AG04450 (cell line): ENCODE results near the gene COL21A1. TPM values are rescaled to one million over a fixed set of nuclear protein-coding genes. Genes with fewer than 3 reads are reported as not detected.

Experiments used
- CTCF ChIA-PET: fragments of 300-600, 350-600 bp; formaldehyde crosslinking; extraction: SDS; loops from one replicate; lab custom pipeline; 2022; ENCODE audit warnings: antibody characterized with exemption, inconsistent platforms; lab: Charles Lee
- POLR2A ChIA-PET: fragments of 350-600 bp; formaldehyde crosslinking; extraction: SDS; loops from one replicate; lab custom pipeline; 2021; ENCODE audit warnings: antibody characterized with exemption, inconsistent platforms; lab: Yijun Ruan, JAX
- DNase-seq: peaks from one replicate; pipeline ENCODE4 v3.0.0-alpha.2; 2011; ENCODE audit warnings: low read depth, low spot score
- H3K27ac ChIP-seq: one replicate; pipeline ENCODE4 v1.5.1; 2012; ENCODE audit warnings: low read depth, low read length, control low read depth
- H3K27me3 ChIP-seq: one replicate; pipeline ENCODE4 v1.6.0; 2012; ENCODE audit warnings: low read length; ENCODE audit not compliant: control insufficient read depth, insufficient read depth
- H3K4me3 ChIP-seq: 2 replicates; pipeline ENCODE4 v1.5.1; 2011; ENCODE audit warnings: mild to moderate bottlenecking, low read depth, low read length, control low read depth
- H3K9me3 ChIP-seq: 2 replicates; pipeline ENCODE4 v1.5.1; 2012; ENCODE audit warnings: low read length; ENCODE audit not compliant: control insufficient read depth, insufficient read depth
- polyA plus RNA-seq: library from polyadenylated mRNA; depleted of rRNA; stranded (reverse); fragments of >200 nt; gene quantifications from 2 replicates; pipeline ENCODE4 v1.2.3, GENCODE V29; 2011
- TF ChIP-seq, protein P1 (sequence below): IDR thresholded peaks from 2 replicates; pipeline ENCODE4 v1.5.1; 2011; ENCODE audit warnings: low read depth, low read length, control low read depth, inconsistent platforms

COL21A1 gene
- polyA plus RNA-seq, 1 experiment: 0.40 TPM

DNA sequence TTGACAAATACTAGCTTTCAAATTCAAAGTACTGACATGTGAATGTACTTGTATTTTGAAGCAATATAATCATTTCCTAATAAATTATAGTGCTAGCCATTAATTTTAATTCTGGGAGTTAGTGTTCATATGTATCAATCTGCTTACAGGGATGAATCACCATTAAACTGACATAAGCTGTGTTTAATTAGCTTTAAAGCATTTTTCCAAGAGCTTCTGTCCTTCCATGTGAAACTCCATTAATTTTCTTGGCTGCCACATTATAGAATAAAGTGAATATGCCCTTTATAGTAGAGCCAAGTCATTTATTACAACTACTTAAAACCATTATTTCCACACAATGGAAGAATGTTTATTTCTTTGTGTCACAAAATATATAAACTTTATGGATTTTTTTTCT lies 150.8 kb downstream of the COL21A1 start:
- DNase-seq: no peak
- CTCF ChIA-PET: no interaction called here

DNA sequence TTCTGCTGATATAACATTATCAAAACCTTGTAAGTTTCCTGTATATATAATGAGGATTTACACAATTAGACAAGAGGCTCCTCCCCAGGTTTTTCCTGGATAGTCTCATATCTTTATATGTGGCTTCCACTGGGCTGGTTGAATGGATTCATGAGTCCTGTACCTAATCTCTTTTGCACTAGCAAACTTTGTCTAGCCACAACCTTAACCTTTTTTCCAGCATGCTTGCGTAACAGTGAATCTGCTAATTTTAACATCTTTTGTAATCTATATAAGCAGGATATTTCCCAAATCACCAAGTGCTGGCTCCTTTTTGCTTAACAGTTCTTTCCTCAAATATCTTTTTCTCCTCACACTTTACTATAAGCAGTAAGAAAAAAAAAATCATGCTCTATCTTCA lies 153.6 kb downstream of the COL21A1 start:
- ChIA-PET POLR2A (no interaction called here), CTCF (no interaction called here)
- TF ChIP-seq, protein P1, sequence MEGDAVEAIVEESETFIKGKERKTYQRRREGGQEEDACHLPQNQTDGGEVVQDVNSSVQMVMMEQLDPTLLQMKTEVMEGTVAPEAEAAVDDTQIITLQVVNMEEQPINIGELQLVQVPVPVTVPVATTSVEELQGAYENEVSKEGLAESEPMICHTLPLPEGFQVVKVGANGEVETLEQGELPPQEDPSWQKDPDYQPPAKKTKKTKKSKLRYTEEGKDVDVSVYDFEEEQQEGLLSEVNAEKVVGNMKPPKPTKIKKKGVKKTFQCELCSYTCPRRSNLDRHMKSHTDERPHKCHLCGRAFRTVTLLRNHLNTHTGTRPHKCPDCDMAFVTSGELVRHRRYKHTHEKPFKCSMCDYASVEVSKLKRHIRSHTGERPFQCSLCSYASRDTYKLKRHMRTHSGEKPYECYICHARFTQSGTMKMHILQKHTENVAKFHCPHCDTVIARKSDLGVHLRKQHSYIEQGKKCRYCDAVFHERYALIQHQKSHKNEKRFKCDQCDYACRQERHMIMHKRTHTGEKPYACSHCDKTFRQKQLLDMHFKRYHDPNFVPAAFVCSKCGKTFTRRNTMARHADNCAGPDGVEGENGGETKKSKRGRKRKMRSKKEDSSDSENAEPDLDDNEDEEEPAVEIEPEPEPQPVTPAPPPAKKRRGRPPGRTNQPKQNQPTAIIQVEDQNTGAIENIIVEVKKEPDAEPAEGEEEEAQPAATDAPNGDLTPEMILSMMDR: no peak
- Histone ChIP-seq H3K4me3 (no peak overlapping the region), H3K27me3 (no peaks in the 10 kb centered on the region), H3K27ac (no peak overlapping the region), H3K9me3 (no peaks in the 10 kb centered on the region)
- DNase-seq: no peak

More for the DNA sequence above, 150.8 kb downstream of the COL21A1 start:
- TF ChIP-seq, protein P1: no peak
- Histone ChIP-seq H3K27me3 (no peaks in the 10 kb centered on the region), H3K4me3 (no peak overlapping the region), H3K27ac (no peak overlapping the region), H3K9me3 (no peaks in the 10 kb centered on the region; the same call in 1 of the 2 replicates)
- POLR2A ChIA-PET: no interaction called here

DNA sequence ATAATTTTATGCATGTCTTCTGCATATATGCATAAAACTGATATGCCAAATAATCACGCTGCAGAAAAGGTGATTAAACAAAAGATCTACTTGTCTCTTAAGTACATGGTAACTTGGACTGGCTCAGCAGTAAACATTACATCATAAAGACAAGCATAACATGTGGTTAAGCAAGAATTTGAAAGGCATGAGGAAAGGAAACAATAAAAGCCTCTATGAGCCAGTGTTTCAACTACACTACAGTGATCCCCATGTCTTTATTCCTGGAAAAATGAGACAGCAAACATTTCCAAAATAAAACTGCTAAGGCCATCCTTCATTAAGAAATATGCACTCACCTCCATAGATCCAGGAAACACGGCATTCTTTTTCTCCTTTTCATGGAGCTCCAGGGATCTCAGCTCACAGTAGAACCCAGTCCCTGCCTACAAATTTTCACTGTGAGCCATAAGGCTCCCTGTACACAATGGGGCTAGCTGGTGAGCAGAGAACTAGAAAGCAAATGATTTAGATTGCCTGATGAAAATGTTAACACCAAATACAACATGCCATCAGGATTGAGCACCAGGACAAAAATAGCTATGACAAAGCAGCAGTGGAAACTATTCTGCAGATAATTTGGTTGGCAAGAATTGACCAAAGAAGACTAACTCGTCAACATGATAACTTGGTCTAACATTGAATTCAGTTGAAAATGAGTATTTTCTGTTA lies 156.1 kb downstream of the COL21A1 start:
- Histone ChIP-seq H3K27me3 (no peaks in the 10 kb centered on the region), H3K27ac (peak overlapping the region; percentile 58), H3K4me3 (no peak overlapping the region), H3K9me3 (peaks cover 4% of the 10 kb centered on the region; the same call in 1 of the 2 replicates)
- CTCF ChIA-PET: no interaction called here
- TF ChIP-seq, protein P1: no peak
- POLR2A ChIA-PET: no interaction called here
- DNase-seq: peak; percentile 58

DNA sequence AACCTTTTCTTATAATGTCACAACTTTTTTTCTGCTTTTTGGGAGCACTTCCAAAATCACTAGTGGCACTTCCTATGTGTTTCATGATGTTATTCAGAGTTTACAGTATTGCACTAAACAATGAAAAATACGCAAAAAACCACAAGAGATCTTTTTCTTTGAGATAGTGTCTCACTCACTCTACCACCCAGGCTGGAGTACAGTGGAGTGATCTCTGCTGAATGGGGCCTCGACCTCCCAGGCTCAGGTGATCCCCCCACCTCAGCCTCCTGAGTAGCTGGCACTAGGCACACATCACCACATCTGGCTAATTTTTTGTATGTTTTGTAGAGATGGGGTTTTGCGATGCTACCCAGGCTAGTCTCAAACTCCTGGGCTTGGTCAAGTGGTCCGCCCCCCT lies 158.7 kb downstream of the COL21A1 start:
- Histone ChIP-seq H3K27me3 (no peaks in the 10 kb centered on the region), H3K9me3 (peaks cover 4% of the 10 kb centered on the region; the same call in 1 of the 2 replicates), H3K27ac (no peak overlapping the region), H3K4me3 (no peak overlapping the region)
- ChIA-PET CTCF (no interaction called here), POLR2A (no interaction called here)
- TF ChIP-seq, protein P1: no peak
- no peak for DNase-seq

DNA sequence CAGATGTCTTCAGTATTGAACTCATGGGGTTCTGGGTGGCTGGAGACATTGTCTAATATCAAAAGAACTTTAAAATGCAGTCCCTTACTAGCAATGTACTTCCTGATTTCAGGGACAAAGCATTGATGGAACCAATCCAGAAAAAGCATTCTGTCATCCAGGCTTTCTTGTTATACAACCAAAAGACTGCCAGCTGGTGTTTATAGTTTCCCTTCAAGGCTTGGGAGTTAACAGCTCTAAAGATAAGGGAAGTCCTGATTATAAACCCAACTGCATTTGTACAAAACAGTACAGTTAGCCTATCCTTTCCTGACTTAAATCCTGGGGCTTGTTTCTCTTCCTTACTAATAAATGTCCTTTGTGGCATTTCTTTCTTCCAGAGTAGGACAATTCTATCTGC lies 160.0 kb downstream of the COL21A1 start:
- ChIA-PET CTCF (no interaction called here), POLR2A (no interaction called here)
- H3K9me3 ChIP-seq: peaks cover 4% of the 10 kb centered on the region; the same call in 1 of the 2 replicates
- H3K27me3 ChIP-seq: no peaks in the 10 kb centered on the region
- TF ChIP-seq, protein P1: no peak
- H3K27ac ChIP-seq: no peak overlapping the region
- no peak for DNase-seq
- H3K4me3 ChIP-seq: no peak overlapping the region
